K562 (cell line): ENCODE data around the gene VKORC1. TPM values are rescaled to one million over a fixed set of nuclear protein-coding genes. Genes with fewer than 3 reads are reported as not detected.

Source experiments
- ATAC-seq: fragments of 200-7000 bp; cut with Tn5 transposase; 3 replicates; pipeline ENCODE4 v1.9.1; 2020; ENCODE audit warnings: moderate library complexity
- BruUV-seq: library from RNA; stranded (reverse); fragments of 400-500 nt; replicated peaks from 2 replicates; lab custom pipeline; 2021; lab: Mats Ljungman, UMichigan
- CTCF ChIA-PET: fragments of 300-600 bp; formaldehyde crosslinking; extraction: SDS; loops from one replicate; lab custom pipeline; 2021; ENCODE audit warnings: low intra/inter-chr PET ratio; lab: Yijun Ruan, JAX
- POLR2A ChIA-PET: fragments of 300-600, 350-650 bp; sonication (Branson Sonifier 250); formaldehyde crosslinking; extraction: SDS; loops from one replicate; lab custom pipeline; 2021; ENCODE audit warnings: antibody characterized with exemption, inconsistent platforms; lab: Yijun Ruan, JAX
- DNase-seq, 4 experiments: peaks; one replicate each; pipeline versions ENCODE4 v3.0.0 to v3.0.0-alpha.2; 2011 to 2018; ENCODE audit warnings: low spot score in 3 of 4, mixed read lengths in 3 of 4; ENCODE audit errors: extremely low read depth in 1 of 4
- FAIRE-seq: peaks from 2 replicates; lab custom pipeline; 2011; peaks lifted over from hg19 to GRCh38; lab: Jason Lieb, UNC
- H2AFZ ChIP-seq: 2 replicates; pipeline ENCODE4 v1.6.0; 2011; ENCODE audit warnings: low read depth, low read length, control low read depth, inconsistent platforms
- H3K27ac ChIP-seq: fragments of 200-600 bp; 3 replicates; pipeline ENCODE4 v1.8.0; 2011; ENCODE audit warnings: low read depth, mild to moderate bottlenecking, control low read depth, inconsistent platforms, low read length, moderate library complexity, mixed read lengths; ENCODE audit errors: extremely low read depth
- H3K27me3 ChIP-seq, 2 experiments: fragments of 300-600 bp in 1 of 2; 2 replicates in 1 of 2; 3 replicates in 1 of 2; pipeline versions ENCODE4 v1.6.0 to v1.8.0; 2011; ENCODE audit warnings: inconsistent platforms in 2 of 2, low read length in 2 of 2, mild to moderate bottlenecking in 1 of 2, mixed read lengths in 1 of 2, moderate library complexity in 1 of 2; ENCODE audit not compliant: control insufficient read depth in 2 of 2, insufficient read depth in 2 of 2
- H3K36me3 ChIP-seq: fragments of 300-600 bp; 3 replicates; pipeline ENCODE4 v1.8.0; 2011; ENCODE audit warnings: mild to moderate bottlenecking, low read length, inconsistent platforms; ENCODE audit not compliant: control insufficient read depth, insufficient read depth
- H3K4me1 ChIP-seq, 2 experiments: fragments of 200-600 bp in 1 of 2; replicated peaks in 1 of 2; 2 replicates in 1 of 2; 3 replicates in 1 of 2; pipeline versions ENCODE4 v1.5.1 to v1.8.0; 2011; ENCODE audit warnings: inconsistent platforms in 2 of 2, low read length in 2 of 2, mild to moderate bottlenecking in 1 of 2, mixed read lengths in 1 of 2, moderate library complexity in 1 of 2; ENCODE audit not compliant: control insufficient read depth in 2 of 2, insufficient read depth in 2 of 2
- H3K4me2 ChIP-seq: 2 replicates; pipeline ENCODE4 v1.6.1; 2011; ENCODE audit warnings: low read length, control low read depth, inconsistent platforms, mixed read lengths; ENCODE audit not compliant: insufficient read depth
- H3K4me3 ChIP-seq: fragments of 200-600 bp; sonication (generic), shearing (Covaris generic); 2 replicates; pipeline ENCODE4 v1.5.1; 2016; ENCODE audit warnings: control low read depth, inconsistent platforms
- H3K79me2 ChIP-seq: fragments of 200-600 bp; 3 replicates; pipeline ENCODE4 v1.8.0; 2011; ENCODE audit warnings: low read length, inconsistent platforms; ENCODE audit not compliant: control insufficient read depth, insufficient read depth
- H3K9ac ChIP-seq, 2 experiments: 2 replicates each; pipeline versions ENCODE4 v1.6.0 to v1.6.1; 2011; ENCODE audit warnings: low read depth in 2 of 2, low read length in 2 of 2, control low read depth in 1 of 2, inconsistent platforms in 1 of 2, mild to moderate bottlenecking in 1 of 2, mixed read lengths in 1 of 2; ENCODE audit not compliant: insufficient read depth in 1 of 2
- H3K9me1 ChIP-seq: one replicate; pipeline ENCODE4 v1.6.0; 2011; ENCODE audit warnings: inconsistent platforms, mild to moderate bottlenecking, low read length, moderate library complexity; ENCODE audit not compliant: control insufficient read depth, insufficient read depth
- H3K9me3 ChIP-seq: replicated peaks from 2 replicates; pipeline ENCODE4 v1.5.1; 2011; ENCODE audit warnings: low read depth, low read length, inconsistent platforms; ENCODE audit not compliant: control insufficient read depth, insufficient read depth
- H4K20me1 ChIP-seq: replicated peaks from 2 replicates; pipeline ENCODE4 v1.6.1; 2011; ENCODE audit warnings: low read length, inconsistent platforms, mixed read lengths; ENCODE audit not compliant: control insufficient read depth, insufficient read depth
- COPS2 ChIP-seq: fragments of 450-650 bp; conservative IDR thresholded peaks from 2 replicates; pipeline ENCODE4 v1.6.1; 2016; ENCODE audit warnings: mild to moderate bottlenecking, moderate library complexity
- KHSRP ChIP-seq: fragments of 450-650 bp; IDR thresholded peaks from 2 replicates; pipeline ENCODE4 v1.6.1; 2017
- PCBP1 ChIP-seq: fragments of 200-400 bp; formaldehyde crosslinking; IDR thresholded peaks from 2 replicates; pipeline ENCODE4 v1.6.1; 2018; ENCODE audit warnings: mild to moderate bottlenecking, low read depth, low read length; ENCODE audit not compliant: poor library complexity, severe bottlenecking
- RBM14 ChIP-seq: fragments of 200-400 bp; formaldehyde crosslinking; IDR thresholded peaks from 2 replicates; pipeline ENCODE4 v1.6.1; 2018; ENCODE audit warnings: low read depth, mild to moderate bottlenecking, low read length, moderate library complexity, borderline replicate concordance; ENCODE audit not compliant: insufficient read depth
- WGBS: fragments of 100-300 bp; shearing (Covaris generic); methylation state at CpG from one replicate; pipeline ENCODE4 v1.1.6; 2016; ENCODE audit warnings: low coverage, mixed read lengths; ENCODE audit not compliant: insufficient coverage; ENCODE audit errors: missing lambda C conversion rate; 5-methylcytosine and 5-hydroxymethylcytosine counted together
- in situ Hi-C: fragments of 300-500 bp; cut with MboI; formaldehyde crosslinking; loops from 4 replicates; pipeline ENCODE4 v1.15.0; 2018; ENCODE audit warnings: inconsistent platforms, mixed read lengths
- intact Hi-C: fragments of 100-400 bp; cut with micrococcal nuclease; formaldehyde crosslinking; loops from 2 replicates; pipeline ENCODE4 v1.14.2; 2022
- polyA plus RNA-seq, 8 experiments: library from polyadenylated mRNA; depleted of rRNA in 4 of 8; stranded (reverse) in 5 of 8; unstranded in 3 of 8; fragments of >200 nt; fragmentation: Nextera tagmentation in 2 of 8; fragmentation: Illumina TruSeq in 1 of 8; extraction: Ambion mirVana in 2 of 8; extraction: Trizol in 1 of 8; gene quantifications; 2 replicates each; pipeline versions ENCODE4 v1.2.1 to v1.2.3, GENCODE V29; 2011 to 2014; ENCODE audit warnings: inconsistent platforms in 1 of 8, missing spikeins in 1 of 8
- total RNA-seq, 7 experiments: library from RNA; depleted of rRNA in 6 of 7; stranded (reverse); fragments of >200 nt in 6 of 7; fragmentation: Illumina TruSeq in 2 of 7; extraction: Trizol in 2 of 7; gene quantifications; 2 replicates each; pipeline versions ENCODE4 v1.2.1 to v1.2.3, GENCODE V29; 2011 to 2021; ENCODE audit warnings: low replicate concordance in 1 of 7
- TF ChIP-seq, protein P1 (sequence below): fragments of 250-450 bp; sonication (Bioruptor Pico); IDR thresholded peaks from 2 replicates; pipeline ENCODE4 v1.4.0; 2020
- TF ChIP-seq, protein P2 (sequence below): fragments of 250-450 bp; sonication (Bioruptor Pico); IDR thresholded peaks from 2 replicates; pipeline ENCODE4 v1.9.0; 2021; ENCODE audit warnings: mild to moderate bottlenecking, inconsistent platforms

VKORC1 gene
- total and polyA plus RNA-seq, 9 of the 15 experiments (the other 6 are each of a cell fraction or from before 2014, with no cell fraction given): 30.0 to 119 (median 62.1) TPM

DNA sequence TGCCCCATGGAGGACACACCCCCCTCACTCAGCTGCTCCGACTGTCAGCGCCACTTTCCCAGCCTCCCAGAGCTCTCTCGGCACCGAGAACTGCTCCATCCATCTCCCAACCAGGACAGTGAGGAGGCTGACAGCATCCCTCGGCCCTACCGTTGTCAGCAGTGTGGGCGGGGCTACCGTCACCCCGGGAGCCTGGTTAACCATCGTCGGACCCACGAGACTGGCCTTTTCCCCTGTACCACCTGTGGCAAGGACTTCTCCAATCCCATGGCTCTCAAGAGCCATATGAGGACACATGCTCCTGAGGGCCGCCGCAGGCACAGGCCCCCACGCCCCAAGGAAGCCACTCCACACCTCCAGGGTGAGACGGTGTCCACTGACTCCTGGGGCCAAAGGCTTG lies 18.3 kb downstream of the VKORC1 start:
- Histone ChIP-seq H3K9ac (peak overlapping the region in 1 of 2 experiments; percentile 37; a peak in 1 of 4 replicates), H3K4me1 (peaks cover 11 to 52% of the 10 kb centered on the region in 2 experiments; a peak in 4 of 5 replicates), H3K36me3 (peaks cover 57% of the 10 kb centered on the region), H3K9me3 (no peaks in the 10 kb centered on the region), H3K4me3 (no peak overlapping the region), H2AFZ (no peak overlapping the region), H4K20me1 (no peaks in the 10 kb centered on the region; the same call in 1 of the 2 replicates), H3K27ac (no peak overlapping the region), H3K79me2 (peaks cover 62% of the 10 kb centered on the region), H3K27me3 (no peaks in the 10 kb centered on the region), H3K9me1 (no peaks in the 10 kb centered on the region), H3K4me2 (no peak overlapping the region)
- TF ChIP-seq KHSRP (no peak), RBM14 (no peak), PCBP1 (no peak), COPS2 (no peak)
- TF ChIP-seq, protein P1, sequence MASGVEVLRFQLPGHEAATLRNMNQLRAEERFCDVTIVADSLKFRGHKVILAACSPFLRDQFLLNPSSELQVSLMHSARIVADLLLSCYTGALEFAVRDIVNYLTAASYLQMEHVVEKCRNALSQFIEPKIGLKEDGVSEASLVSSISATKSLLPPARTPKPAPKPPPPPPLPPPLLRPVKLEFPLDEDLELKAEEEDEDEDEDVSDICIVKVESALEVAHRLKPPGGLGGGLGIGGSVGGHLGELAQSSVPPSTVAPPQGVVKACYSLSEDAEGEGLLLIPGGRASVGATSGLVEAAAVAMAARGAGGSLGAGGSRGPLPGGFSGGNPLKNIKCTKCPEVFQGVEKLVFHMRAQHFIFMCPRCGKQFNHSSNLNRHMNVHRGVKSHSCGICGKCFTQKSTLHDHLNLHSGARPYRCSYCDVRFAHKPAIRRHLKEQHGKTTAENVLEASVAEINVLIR (CRISPR knock-in tag): no peak
- TF ChIP-seq, protein P2, sequence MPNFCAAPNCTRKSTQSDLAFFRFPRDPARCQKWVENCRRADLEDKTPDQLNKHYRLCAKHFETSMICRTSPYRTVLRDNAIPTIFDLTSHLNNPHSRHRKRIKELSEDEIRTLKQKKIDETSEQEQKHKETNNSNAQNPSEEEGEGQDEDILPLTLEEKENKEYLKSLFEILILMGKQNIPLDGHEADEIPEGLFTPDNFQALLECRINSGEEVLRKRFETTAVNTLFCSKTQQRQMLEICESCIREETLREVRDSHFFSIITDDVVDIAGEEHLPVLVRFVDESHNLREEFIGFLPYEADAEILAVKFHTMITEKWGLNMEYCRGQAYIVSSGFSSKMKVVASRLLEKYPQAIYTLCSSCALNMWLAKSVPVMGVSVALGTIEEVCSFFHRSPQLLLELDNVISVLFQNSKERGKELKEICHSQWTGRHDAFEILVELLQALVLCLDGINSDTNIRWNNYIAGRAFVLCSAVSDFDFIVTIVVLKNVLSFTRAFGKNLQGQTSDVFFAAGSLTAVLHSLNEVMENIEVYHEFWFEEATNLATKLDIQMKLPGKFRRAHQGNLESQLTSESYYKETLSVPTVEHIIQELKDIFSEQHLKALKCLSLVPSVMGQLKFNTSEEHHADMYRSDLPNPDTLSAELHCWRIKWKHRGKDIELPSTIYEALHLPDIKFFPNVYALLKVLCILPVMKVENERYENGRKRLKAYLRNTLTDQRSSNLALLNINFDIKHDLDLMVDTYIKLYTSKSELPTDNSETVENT (CRISPR knock-in tag): no peak
- 78% methylated on average over 10 of the region's 16 CpGs for WGBS
- ATAC-seq (no peak), FAIRE-seq (no peak), DNase-seq (no peak)
- no TSS peak for BruUV-seq
- ChIA-PET POLR2A (interaction anchor here (0.5 to 3.3 kb wide), 4 partner anchors 9 to 183 kb away, joined by 3 to 32 read pairs (median 4); partner anchors contain the start of gene ITGAM), CTCF (no interaction called here)
- intact Hi-C loops (no loop called here), in situ Hi-C loops (no loop called here)
